Upper lobe of left lung (tissue), 4 donors: Measurements from ENCODE around the gene TFAP2A.

Source experiments
- CTCF ChIP-seq, 6 experiments: fragments of 450-650 bp in 4 of 6; fragments of 200-600 bp in 2 of 6; sonication (generic) in 2 of 6; IDR thresholded peaks; one replicate each; pipeline ENCODE4 v1.5.1; 2016 to 2019; ENCODE audit warnings: antibody characterized with exemption in 6 of 6
- EP300 ChIP-seq, 4 donors: sonication (generic); formaldehyde crosslinking; IDR thresholded peaks; one replicate each; pipeline ENCODE4 v1.5.1; 2017; ENCODE audit warnings: antibody characterized with exemption in 4 of 4, control low read depth in 2 of 4
- POLR2A ChIP-seq, 4 donors: fragments of 450-650 bp; IDR thresholded peaks; one replicate each; pipeline ENCODE4 v1.5.1; 2016 to 2017; ENCODE audit warnings: antibody characterized with exemption in 4 of 4, mild to moderate bottlenecking in 2 of 4
- POLR2AphosphoS5 ChIP-seq, 2 donors: sonication (generic); formaldehyde crosslinking; IDR thresholded peaks; one replicate each; pipeline ENCODE4 v1.5.1; 2017; ENCODE audit warnings: antibody characterized with exemption in 2 of 2

GRCh38 chr6:10393544-10394225 lies 21.2 kb downstream of the TFAP2A start:
- TF ChIP-seq POLR2A (IDR thresholded peaks at IDR 0.05) (no peak), CTCF (IDR thresholded peaks at IDR 0.05) (no peak), EP300 (IDR thresholded peaks at IDR 0.05) (no peak), POLR2AphosphoS5 (IDR thresholded peaks at IDR 0.05) (no peak)
